Measurements from ENCODE around the gene MBLAC1.

The MBLAC1 gene

GRCh38 chr7:100169147-100169850 lies 42.5 kb downstream of the MBLAC1 start:
- H3K9ac ChIP-seq (ENCODE audit: low read depth, low read length), result peak overlapping the region; percentile 52; the same call in 1 of the 2 replicates
- H3K4me1 ChIP-seq (ENCODE audit: insufficient read depth, low read length), result peaks cover 26% of the 10 kb centered on the region
- ATAC-seq (ENCODE audit: insufficient read depth, low read depth), result no peak
- no peak overlapping the region for H3K4me2 ChIP-seq (ENCODE audit: insufficient read depth, low read length)
- peaks cover 7% of the 10 kb centered on the region for H3K27me3 ChIP-seq (ENCODE audit: insufficient read depth, low read length, poor library complexity)
- DNase-seq, result no peak
- H2AFZ ChIP-seq (ENCODE audit: low read depth, low read length), result no peak overlapping the region
- TF ChIP-seq, protein P1, sequence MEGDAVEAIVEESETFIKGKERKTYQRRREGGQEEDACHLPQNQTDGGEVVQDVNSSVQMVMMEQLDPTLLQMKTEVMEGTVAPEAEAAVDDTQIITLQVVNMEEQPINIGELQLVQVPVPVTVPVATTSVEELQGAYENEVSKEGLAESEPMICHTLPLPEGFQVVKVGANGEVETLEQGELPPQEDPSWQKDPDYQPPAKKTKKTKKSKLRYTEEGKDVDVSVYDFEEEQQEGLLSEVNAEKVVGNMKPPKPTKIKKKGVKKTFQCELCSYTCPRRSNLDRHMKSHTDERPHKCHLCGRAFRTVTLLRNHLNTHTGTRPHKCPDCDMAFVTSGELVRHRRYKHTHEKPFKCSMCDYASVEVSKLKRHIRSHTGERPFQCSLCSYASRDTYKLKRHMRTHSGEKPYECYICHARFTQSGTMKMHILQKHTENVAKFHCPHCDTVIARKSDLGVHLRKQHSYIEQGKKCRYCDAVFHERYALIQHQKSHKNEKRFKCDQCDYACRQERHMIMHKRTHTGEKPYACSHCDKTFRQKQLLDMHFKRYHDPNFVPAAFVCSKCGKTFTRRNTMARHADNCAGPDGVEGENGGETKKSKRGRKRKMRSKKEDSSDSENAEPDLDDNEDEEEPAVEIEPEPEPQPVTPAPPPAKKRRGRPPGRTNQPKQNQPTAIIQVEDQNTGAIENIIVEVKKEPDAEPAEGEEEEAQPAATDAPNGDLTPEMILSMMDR (IDR thresholded peaks at IDR 0.05; ENCODE audit: borderline replicate concordance, extremely low read depth, low read length, poor library complexity, severe bottlenecking), result no peak
- no peak for TF ChIP-seq EZH2 (IDR thresholded peaks at IDR 0.05; ENCODE audit: borderline replicate concordance, low read depth, low read length, severe bottlenecking)
- no peak overlapping the region for H3K4me3 ChIP-seq (ENCODE audit: low read depth in 1 of 2, low read length in 2 of 2)
- H3K79me2 ChIP-seq (ENCODE audit: insufficient read depth, low read length), result no peaks in the 10 kb centered on the region
- no peaks in the 10 kb centered on the region for H4K20me1 ChIP-seq (ENCODE audit: insufficient read depth, low read length)
- H3K27ac ChIP-seq (ENCODE audit: low read length), result 0 out of 2 replicates have a peak overlapping the region, but pooled peaks have one; percentile 4
- H3K9me3 ChIP-seq (ENCODE audit: insufficient read depth, low read length, severe bottlenecking), result no peaks in the 10 kb centered on the region
- H3K36me3 ChIP-seq (ENCODE audit: insufficient read depth, low read length), result peaks cover 6% of the 10 kb centered on the region; the same call in 1 of the 2 replicates

DNA sequence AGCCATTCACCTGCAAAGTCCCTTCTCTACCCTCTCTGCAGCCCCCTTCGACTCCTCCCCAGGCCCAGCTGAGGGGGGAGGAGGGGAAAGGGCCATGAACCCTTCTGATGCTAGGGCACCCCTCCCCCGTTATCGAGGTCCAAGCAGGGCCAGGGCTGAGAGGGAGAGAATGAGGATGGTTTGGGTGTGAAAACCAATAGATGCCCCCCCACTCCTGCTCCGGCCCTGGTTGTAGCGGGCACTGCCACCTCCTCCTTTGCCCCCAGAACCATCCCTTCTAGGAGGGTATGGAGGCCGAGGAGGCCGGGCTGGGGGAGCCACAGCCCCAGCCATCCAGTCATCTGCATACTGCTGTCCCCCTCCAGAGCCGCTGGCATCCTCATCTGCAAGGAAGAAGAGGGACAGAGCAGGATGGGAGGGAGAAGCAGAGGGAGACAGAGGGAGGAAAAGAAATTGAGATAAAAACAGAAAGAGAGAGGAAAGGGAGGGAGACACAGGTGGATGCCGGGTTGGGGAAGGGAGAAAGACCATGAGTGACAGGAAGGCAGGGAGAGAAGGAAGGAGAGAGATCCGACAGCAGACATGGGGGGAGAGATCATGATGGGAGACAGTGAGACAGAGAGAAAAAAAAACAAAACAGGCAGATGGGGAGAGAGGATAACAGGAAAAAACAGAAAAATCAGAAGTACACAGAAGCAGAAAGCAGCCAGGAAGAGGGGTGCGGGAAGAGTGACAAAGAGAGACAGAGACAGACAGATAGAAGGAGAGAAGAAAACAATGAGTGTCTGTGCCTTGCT lies 43.5 kb downstream of the MBLAC1 start:
- no peak for DNase-seq
- TF ChIP-seq, protein P1 (IDR thresholded peaks at IDR 0.05; ENCODE audit: borderline replicate concordance, extremely low read depth, low read length, poor library complexity, severe bottlenecking), result no peak
- TF ChIP-seq EZH2 (IDR thresholded peaks at IDR 0.05; ENCODE audit: borderline replicate concordance, low read depth, low read length, severe bottlenecking), result no peak
- peaks cover 16% of the 10 kb centered on the region for H3K36me3 ChIP-seq (ENCODE audit: insufficient read depth, low read length)
- H3K4me2 ChIP-seq (ENCODE audit: insufficient read depth, low read length), result no peak overlapping the region
- no peak overlapping the region for H3K9ac ChIP-seq (ENCODE audit: low read depth, low read length)
- no peak overlapping the region for H2AFZ ChIP-seq (ENCODE audit: low read depth, low read length)
- peaks cover 7% of the 10 kb centered on the region for H3K27me3 ChIP-seq (ENCODE audit: insufficient read depth, low read length, poor library complexity)
- H3K4me1 ChIP-seq (ENCODE audit: insufficient read depth, low read length), result peaks cover 29% of the 10 kb centered on the region
- H3K27ac ChIP-seq (ENCODE audit: low read length), result no peak overlapping the region
- H3K79me2 ChIP-seq (ENCODE audit: insufficient read depth, low read length), result no peaks in the 10 kb centered on the region
- ATAC-seq (ENCODE audit: insufficient read depth, low read depth), result no peak
- H3K9me3 ChIP-seq (ENCODE audit: insufficient read depth, low read length, severe bottlenecking), result no peaks in the 10 kb centered on the region
- H4K20me1 ChIP-seq (ENCODE audit: insufficient read depth, low read length), result no peaks in the 10 kb centered on the region
- no peak overlapping the region for H3K4me3 ChIP-seq (ENCODE audit: low read depth in 1 of 2, low read length in 2 of 2)

- Histone ChIP-seq H3K9me3 (ENCODE audit: insufficient read depth, low read length, severe bottlenecking) (no peaks in the 10 kb centered on the region), H2AFZ (ENCODE audit: low read depth, low read length) (no peak overlapping the region), H3K4me3 (ENCODE audit: low read depth in 1 of 2, low read length in 2 of 2) (no peak overlapping the region), H3K27ac (ENCODE audit: low read length) (no peak overlapping the region), H4K20me1 (ENCODE audit: insufficient read depth, low read length) (no peaks in the 10 kb centered on the region), H3K27me3 (ENCODE audit: insufficient read depth, low read length, poor library complexity) (peaks cover 7% of the 10 kb centered on the region), H3K9ac (ENCODE audit: low read depth, low read length) (no peak overlapping the region), H3K4me2 (ENCODE audit: insufficient read depth, low read length) (no peak overlapping the region), H3K36me3 (ENCODE audit: insufficient read depth, low read length) (peaks cover 18% of the 10 kb centered on the region), H3K4me1 (ENCODE audit: insufficient read depth, low read length) (peaks cover 37% of the 10 kb centered on the region), H3K79me2 (ENCODE audit: insufficient read depth, low read length) (0 out of 2 replicates have a peak, but pooled peaks cover under 1% of the 10 kb centered on the region)
- no peak for DNase-seq
- TF ChIP-seq, protein P1 (IDR thresholded peaks at IDR 0.05; ENCODE audit: borderline replicate concordance, extremely low read depth, low read length, poor library complexity, severe bottlenecking), result no peak
- no peak for TF ChIP-seq EZH2 (IDR thresholded peaks at IDR 0.05; ENCODE audit: borderline replicate concordance, low read depth, low read length, severe bottlenecking)
- ATAC-seq (ENCODE audit: insufficient read depth, low read depth), result no peak
Measured at GRCh38 chr7:100171087-100171681, 44.4 kb downstream of the MBLAC1 start.

Data from DND-41 (cell line).